GM18870 (cell line): ENCODE measurements around the gene NR5A2.

Experiments
- ATAC-seq: cut with Tn5 transposase; IDR thresholded peaks from one replicate; pipeline ENCODE4 v1.9.1; 2021; ENCODE audit warnings: moderate library complexity; ENCODE audit not compliant: unreplicated experiment

NR5A2 gene

GRCh38 chr1:200027264-200027823 is at the start of gene NR5A2:
Gene NR5A2 (plus strand): TSS chr1:200027710. CDS start chr1:200027848, 138 bp downstream.
- no peak for ATAC-seq

GRCh38 chr1:199978408-199978940 is 49.0 kb upstream of the NR5A2 start:
- no peak for ATAC-seq

GRCh38 chr1:199979071-199979470 is 48.4 kb upstream of the NR5A2 start:
- no peak for ATAC-seq

GRCh38 chr1:199981584-199981983 is 45.9 kb upstream of the NR5A2 start:
- ATAC-seq = no peak

- ATAC-seq = no peak
Measured at GRCh38 chr1:199982606-199983005, 44.9 kb upstream of the NR5A2 start.

GRCh38 chr1:199983531-199983930 is 44.0 kb upstream of the NR5A2 start:
- ATAC-seq = no peak

- no peak for ATAC-seq
Measured at GRCh38 chr1:199995096-199995685, 32.3 kb upstream of the NR5A2 start.

GRCh38 chr1:200005165-200005564 is 22.3 kb upstream of the NR5A2 start:
- no peak for ATAC-seq

- no peak for ATAC-seq
Measured at GRCh38 chr1:200006711-200007110, 20.8 kb upstream of the NR5A2 start.

GRCh38 chr1:200015811-200016210 is 11.7 kb upstream of the NR5A2 start:
- no peak for ATAC-seq

GRCh38 chr1:200021577-200022238 is 5.8 kb upstream of the NR5A2 start:
- no peak for ATAC-seq

GRCh38 chr1:200022239-200022804 is 5.2 kb upstream of the NR5A2 start:
- ATAC-seq = no peak

GRCh38 chr1:200028586-200029034 is 1.1 kb downstream of the NR5A2 start:
- ATAC-seq = no peak

- no peak for ATAC-seq
Measured at GRCh38 chr1:200029035-200029821, 1.7 kb downstream of the NR5A2 start.

- no peak for ATAC-seq
Measured at GRCh38 chr1:200029822-200030152, 2.3 kb downstream of the NR5A2 start.

- ATAC-seq = no peak
Measured at GRCh38 chr1:200030791-200031190, 3.3 kb downstream of the NR5A2 start.

GRCh38 chr1:200033511-200034261 is 6.2 kb downstream of the NR5A2 start:
- ATAC-seq = no peak

GRCh38 chr1:200034262-200034557 is 6.7 kb downstream of the NR5A2 start:
- ATAC-seq = no peak

GRCh38 chr1:200034761-200035396 is 7.4 kb downstream of the NR5A2 start:
- no peak for ATAC-seq

GRCh38 chr1:200035397-200035955 is 8.0 kb downstream of the NR5A2 start:
- ATAC-seq = no peak
